Thyroid gland (tissue), 4 donors: ENCODE results near the gene BCL2L2.

Source experiments
- CTCF ChIP-seq, 6 experiments: fragments of 200-600 bp in 3 of 6; fragments of 450-650 bp in 3 of 6; sonication (generic) in 3 of 6; IDR thresholded peaks; one replicate each; pipeline ENCODE4 v1.5.1; 2016 to 2019; ENCODE audit warnings: antibody characterized with exemption in 6 of 6, mild to moderate bottlenecking in 2 of 6, inconsistent platforms in 1 of 6, moderate library complexity in 1 of 6
- POLR2A ChIP-seq, 2 donors: fragments of 450-650 bp; IDR thresholded peaks; one replicate each; pipeline ENCODE4 v1.6.1; 2017; ENCODE audit warnings: antibody characterized with exemption in 2 of 2, mild to moderate bottlenecking in 2 of 2, moderate library complexity in 1 of 2

- no peak for TF ChIP-seq CTCF (IDR thresholded peaks at IDR 0.05)
- TF ChIP-seq POLR2A (IDR thresholded peaks at IDR 0.05), result no peak
These were observed 31.2 kb upstream of the BCL2L2 start for GRCh38 chr14:23275412-23275811.
